Liver (tissue), 9 donors: ENCODE measurements around the gene GPRC5D. TPM values are rescaled to one million over a fixed set of nuclear protein-coding genes. Genes with fewer than 3 reads are reported as not detected.

ENCODE experiments used
- DNase-seq: peaks from one replicate; pipeline ENCODE4 v3.0.0-alpha.2; 2017; ENCODE audit warnings: low spot score
- H3K27ac ChIP-seq, 2 donors: one replicate each; pipeline ENCODE4 v1.7.0; 2013; ENCODE audit warnings: inconsistent platforms in 2 of 2, low read length in 2 of 2, control low read depth in 1 of 2, low read depth in 1 of 2, mild to moderate bottlenecking in 1 of 2
- H3K27me3 ChIP-seq, 4 donors: one replicate each; pipeline versions ENCODE4 v1.6.1 to v1.7.0; 2013; ENCODE audit warnings: low read length in 3 of 4, inconsistent platforms in 1 of 4, mild to moderate bottlenecking in 1 of 4, moderate library complexity in 1 of 4; ENCODE audit not compliant: control insufficient read depth in 4 of 4, insufficient read depth in 4 of 4
- H3K36me3 ChIP-seq, 4 donors: one replicate each; pipeline versions ENCODE4 v1.6.1 to v1.7.0; 2013; ENCODE audit warnings: low read length in 3 of 4, mild to moderate bottlenecking in 3 of 4, low read depth in 1 of 4, moderate library complexity in 1 of 4; ENCODE audit not compliant: control insufficient read depth in 4 of 4, insufficient read depth in 3 of 4
- H3K4me1 ChIP-seq, 4 donors: one replicate each; pipeline versions ENCODE4 v1.6.1 to v1.7.0; 2013; ENCODE audit warnings: low read length in 3 of 4, mild to moderate bottlenecking in 3 of 4, moderate library complexity in 1 of 4; ENCODE audit not compliant: control insufficient read depth in 4 of 4, insufficient read depth in 4 of 4
- H3K4me3 ChIP-seq, 3 donors: one replicate each; pipeline versions ENCODE4 v1.6.1 to v1.7.0; 2013; ENCODE audit warnings: low read length in 3 of 3, control low read depth in 1 of 3, low read depth in 1 of 3, mild to moderate bottlenecking in 1 of 3
- H3K9ac ChIP-seq, 2 donors: one replicate each; pipeline ENCODE4 v1.7.0; 2013; ENCODE audit warnings: low read length in 2 of 2, mild to moderate bottlenecking in 2 of 2, moderate library complexity in 2 of 2, control low read depth in 1 of 2, low read depth in 1 of 2
- H3K9me3 ChIP-seq, 4 donors: one replicate each; pipeline versions ENCODE4 v1.6.1 to v1.7.0; 2013; ENCODE audit warnings: low read length in 3 of 4; ENCODE audit not compliant: control insufficient read depth in 4 of 4
- CTCF ChIP-seq: fragments of 150-350 bp; IDR thresholded peaks from 2 replicates; pipeline ENCODE4 v1.5.1; 2017; ENCODE audit warnings: improper control_type of control experiment, low read depth, low read length; ENCODE audit not compliant: missing input control
- EGR1 ChIP-seq, 2 donors: IDR thresholded peaks; 2 replicates each; pipeline ENCODE4 v1.6.1; 2016 to 2018; ENCODE audit warnings: antibody characterized with exemption in 2 of 2, low read depth in 2 of 2
- FOXA1 ChIP-seq: IDR thresholded peaks from 2 replicates; pipeline ENCODE4 v1.6.1; 2016; ENCODE audit warnings: antibody characterized with exemption
- FOXA2 ChIP-seq: IDR thresholded peaks from 2 replicates; pipeline ENCODE4 v1.6.1; 2016; ENCODE audit warnings: antibody characterized with exemption
- GABPA ChIP-seq, 2 donors: IDR thresholded peaks in 1 of 2; conservative IDR thresholded peaks in 1 of 2; 2 replicates each; pipeline ENCODE4 v1.6.1; 2016; ENCODE audit warnings: antibody characterized with exemption in 2 of 2, mild to moderate bottlenecking in 1 of 2, moderate library complexity in 1 of 2
- HNF4A ChIP-seq, 2 donors: conservative IDR thresholded peaks; 2 replicates each; pipeline ENCODE4 v1.6.1; 2016; ENCODE audit warnings: antibody characterized with exemption in 2 of 2, mild to moderate bottlenecking in 2 of 2
- HNF4G ChIP-seq: IDR thresholded peaks from 2 replicates; pipeline ENCODE4 v1.6.1; 2016; ENCODE audit warnings: antibody characterized with exemption
- JUND ChIP-seq, 2 donors: IDR thresholded peaks; 2 replicates each; pipeline ENCODE4 v1.6.1; 2016; ENCODE audit warnings: antibody characterized with exemption in 2 of 2
- MAX ChIP-seq: IDR thresholded peaks from 2 replicates; pipeline ENCODE4 v1.6.1; 2016; ENCODE audit warnings: antibody characterized with exemption
- NR2F2 ChIP-seq: IDR thresholded peaks from 2 replicates; pipeline ENCODE4 v1.6.1; 2016; ENCODE audit warnings: antibody characterized with exemption
- RAD21 ChIP-seq, 2 donors: IDR thresholded peaks; 2 replicates each; pipeline ENCODE4 v1.6.1; 2016; ENCODE audit warnings: antibody characterized with exemption in 2 of 2, mild to moderate bottlenecking in 2 of 2
- REST ChIP-seq: IDR thresholded peaks from 2 replicates; pipeline ENCODE4 v1.6.1; 2016; ENCODE audit warnings: antibody characterized with exemption, mild to moderate bottlenecking
- RXRA ChIP-seq, 2 donors: IDR thresholded peaks; 2 replicates each; pipeline ENCODE4 v1.6.1; 2017 to 2018; ENCODE audit warnings: antibody characterized with exemption in 2 of 2, mild to moderate bottlenecking in 1 of 2
- SP1 ChIP-seq: IDR thresholded peaks from 2 replicates; pipeline ENCODE4 v1.6.1; 2018; ENCODE audit warnings: antibody characterized with exemption, mild to moderate bottlenecking
- TAF1 ChIP-seq: conservative IDR thresholded peaks from 2 replicates; pipeline ENCODE4 v1.6.1; 2016; ENCODE audit warnings: antibody characterized with exemption, mild to moderate bottlenecking
- YY1 ChIP-seq: IDR thresholded peaks from 2 replicates; pipeline ENCODE4 v1.6.1; 2016; ENCODE audit warnings: antibody characterized with exemption, mild to moderate bottlenecking
- WGBS: extraction: QIAGEN DNeasy Blood & Tissue Kit; methylation state at CpG from one replicate; pipeline ENCODE4 v1.1.7; 2013; 5-methylcytosine and 5-hydroxymethylcytosine counted together
- polyA plus RNA-seq, 2 donors: library from polyadenylated mRNA; stranded (reverse) in 1 of 2; unstranded in 1 of 2; fragments of 200-250 nt in 1 of 2; fragments of >200 nt in 1 of 2; fragmentation: Nextera tagmentation in 1 of 2; extraction: Ambion mirVana in 1 of 2; gene quantifications; one replicate each; pipeline versions ENCODE4 v1.2.1 to v1.2.3, GENCODE V29; 2013 to 2015
- total RNA-seq, 2 donors: library from RNA; depleted of rRNA; stranded (reverse); fragments of >200 nt; gene quantifications; one replicate each; pipeline ENCODE4 v1.2.3, GENCODE V29; 2014
- donor health status: healthy.
- donor health status: healthy.
- donor health status: healthy.
- donor health status: healthy.
- donor health status: healthy.

GPRC5D gene
- total and polyA plus RNA-seq, 4 donors: 0.13 to 0.17 TPM; not detected in 2

- H3K4me1 ChIP-seq: peaks cover 10 to 40% (median 28%) of the 10 kb centered on the region in 4 donors
- H3K9me3 ChIP-seq: no peaks in the 10 kb centered on the region
- WGBS: 95% methylated on average over 3 of the region's 3 CpGs
- TF ChIP-seq SP1 (no peak), JUND (IDR thresholded peaks at IDR 0.05) (no peak), RAD21 (IDR thresholded peaks at IDR 0.05) (no peak), FOXA1 (no peak), EGR1 (IDR thresholded peaks at IDR 0.05; ENCODE audit: low read depth in 2 of 2) (no peak), MAX (no peak), TAF1 (no peak), REST (no peak)
- no peaks in the 10 kb centered on the region for H3K27me3 ChIP-seq
- no peak overlapping the region for H3K9ac ChIP-seq
- H3K36me3 ChIP-seq: no peaks in the 10 kb centered on the region
- no peak overlapping the region for H3K27ac ChIP-seq
- DNase-seq: no peak
- H3K4me3 ChIP-seq: no peak overlapping the region
These were observed 43.1 kb upstream of the GPRC5D start for GRCh38 chr12:12995088-12995487.

- Histone ChIP-seq H3K27ac (no peak overlapping the region), H3K4me1 (peaks cover 9 to 30% (median 19%) of the 10 kb centered on the region in 4 donors), H3K27me3 (no peaks in the 10 kb centered on the region), H3K9me3 (no peaks in the 10 kb centered on the region), H3K4me3 (no peak overlapping the region), H3K9ac (no peak overlapping the region), H3K36me3 (peaks cover 0 to 8% (median 4%) of the 10 kb centered on the region in 4 donors)
- no peak for TF ChIP-seq REST
- TF ChIP-seq GABPA (IDR thresholded peaks at IDR 0.05 in 1 of 2, conservative IDR thresholded peaks at IDR 0.05 in 1 of 2): no peak
- no peak for TF ChIP-seq FOXA2
- TF ChIP-seq EGR1 (IDR thresholded peaks at IDR 0.05; ENCODE audit: low read depth in 2 of 2): no peak
- no peak for TF ChIP-seq YY1
- TF ChIP-seq MAX: no peak
- no peak for TF ChIP-seq FOXA1
- TF ChIP-seq HNF4A (conservative IDR thresholded peaks at IDR 0.05): no peak
- no peak for TF ChIP-seq RXRA (IDR thresholded peaks at IDR 0.05)
- TF ChIP-seq NR2F2: no peak
- TF ChIP-seq TAF1: no peak
- TF ChIP-seq CTCF: no peak
- no peak for TF ChIP-seq JUND (IDR thresholded peaks at IDR 0.05)
- no peak for TF ChIP-seq HNF4G
- WGBS: 97% methylated on average over 4 of the region's 4 CpGs
- DNase-seq: no peak
These were observed 41.4 kb upstream of the GPRC5D start for GRCh38 chr12:12993367-12993766.
